GM12873 (cell line): ENCODE data around the gene EMILIN2.

Experiments
- TF ChIP-seq, protein P1 (sequence below): IDR thresholded peaks from 2 replicates; pipeline ENCODE4 v1.5.1; 2012; ENCODE audit warnings: low read depth, mild to moderate bottlenecking, moderate library complexity, low read length, control low read depth; ENCODE audit not compliant: insufficient read depth; ENCODE audit errors: missing control alignments

EMILIN2 gene

DNA sequence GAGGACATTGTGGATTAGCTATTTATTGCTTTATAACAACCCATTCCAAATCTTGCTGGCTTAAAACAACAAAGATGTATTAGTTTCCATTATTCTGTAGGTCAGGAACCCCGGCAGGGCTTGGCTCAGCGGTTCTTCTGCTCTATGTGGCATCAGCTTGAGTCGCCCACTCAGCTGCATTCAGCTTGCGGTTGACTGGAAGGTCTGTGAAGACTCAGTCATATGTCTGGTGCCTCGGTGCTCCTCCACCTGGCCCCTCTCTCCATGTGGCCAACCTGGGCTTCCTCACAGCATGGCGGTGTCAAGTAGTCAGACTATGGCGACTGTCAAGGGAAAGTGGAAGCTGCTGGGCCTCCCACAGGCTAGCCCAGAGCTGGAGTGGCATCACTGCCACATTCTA, 48.6 kb downstream of the EMILIN2 start:
- TF ChIP-seq, protein P1, sequence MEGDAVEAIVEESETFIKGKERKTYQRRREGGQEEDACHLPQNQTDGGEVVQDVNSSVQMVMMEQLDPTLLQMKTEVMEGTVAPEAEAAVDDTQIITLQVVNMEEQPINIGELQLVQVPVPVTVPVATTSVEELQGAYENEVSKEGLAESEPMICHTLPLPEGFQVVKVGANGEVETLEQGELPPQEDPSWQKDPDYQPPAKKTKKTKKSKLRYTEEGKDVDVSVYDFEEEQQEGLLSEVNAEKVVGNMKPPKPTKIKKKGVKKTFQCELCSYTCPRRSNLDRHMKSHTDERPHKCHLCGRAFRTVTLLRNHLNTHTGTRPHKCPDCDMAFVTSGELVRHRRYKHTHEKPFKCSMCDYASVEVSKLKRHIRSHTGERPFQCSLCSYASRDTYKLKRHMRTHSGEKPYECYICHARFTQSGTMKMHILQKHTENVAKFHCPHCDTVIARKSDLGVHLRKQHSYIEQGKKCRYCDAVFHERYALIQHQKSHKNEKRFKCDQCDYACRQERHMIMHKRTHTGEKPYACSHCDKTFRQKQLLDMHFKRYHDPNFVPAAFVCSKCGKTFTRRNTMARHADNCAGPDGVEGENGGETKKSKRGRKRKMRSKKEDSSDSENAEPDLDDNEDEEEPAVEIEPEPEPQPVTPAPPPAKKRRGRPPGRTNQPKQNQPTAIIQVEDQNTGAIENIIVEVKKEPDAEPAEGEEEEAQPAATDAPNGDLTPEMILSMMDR: no peak

DNA sequence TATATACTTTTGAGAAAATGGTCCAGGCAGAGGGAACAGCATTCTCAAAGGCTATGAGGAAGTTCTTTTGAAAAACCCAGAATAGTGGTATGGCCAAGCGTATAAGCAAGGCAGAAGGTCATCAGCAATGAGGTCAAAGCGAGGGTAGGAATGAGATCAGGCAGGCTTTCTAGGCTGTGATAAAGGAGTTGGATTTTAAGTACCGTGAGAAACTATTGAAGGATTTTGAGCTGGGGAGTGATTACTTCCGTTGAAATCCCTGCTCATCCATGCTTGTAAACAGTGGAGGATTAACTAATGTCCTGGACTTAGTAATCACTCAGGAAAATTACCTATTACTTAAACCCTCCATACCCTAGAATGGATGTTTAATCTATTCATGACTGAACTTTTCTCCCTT, 50.2 kb downstream of the EMILIN2 start:
- TF ChIP-seq, protein P1: no peak

DNA sequence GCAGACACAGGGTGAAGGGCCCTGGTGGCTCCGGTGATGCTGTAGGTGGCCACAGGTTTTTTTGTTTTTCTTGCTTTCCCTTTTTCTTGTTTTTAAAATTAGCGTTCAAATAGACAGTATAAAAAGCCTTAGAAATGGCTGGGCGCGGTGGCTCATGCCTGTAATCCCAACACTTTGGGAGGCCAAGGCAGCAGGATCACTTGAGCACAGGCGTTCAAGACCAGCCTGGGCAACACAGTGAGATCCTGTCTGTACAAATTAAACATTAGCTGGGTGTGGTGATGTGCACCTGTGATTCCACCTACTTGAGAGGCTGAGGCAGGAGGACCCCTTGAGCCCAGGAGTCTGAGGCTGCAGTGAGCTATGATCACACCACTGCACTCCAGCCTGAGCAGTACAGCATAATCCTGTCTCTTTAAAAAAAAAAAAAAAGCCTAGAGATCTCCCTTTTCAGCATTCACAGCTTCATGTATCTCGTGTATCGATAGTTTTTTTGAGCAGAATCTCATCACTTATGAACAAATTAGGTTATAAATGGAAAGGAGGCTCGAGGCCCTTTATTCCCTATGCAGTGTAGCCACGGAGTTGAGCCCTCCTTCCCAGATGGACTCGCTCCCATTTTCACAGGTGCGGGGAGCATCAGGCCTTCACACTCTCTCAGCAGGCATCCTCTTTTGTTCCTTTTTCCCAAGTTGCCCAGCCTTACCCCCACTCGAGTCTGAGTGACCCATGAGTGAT, 50.8 kb downstream of the EMILIN2 start:
- TF ChIP-seq, protein P1: no peak

DNA sequence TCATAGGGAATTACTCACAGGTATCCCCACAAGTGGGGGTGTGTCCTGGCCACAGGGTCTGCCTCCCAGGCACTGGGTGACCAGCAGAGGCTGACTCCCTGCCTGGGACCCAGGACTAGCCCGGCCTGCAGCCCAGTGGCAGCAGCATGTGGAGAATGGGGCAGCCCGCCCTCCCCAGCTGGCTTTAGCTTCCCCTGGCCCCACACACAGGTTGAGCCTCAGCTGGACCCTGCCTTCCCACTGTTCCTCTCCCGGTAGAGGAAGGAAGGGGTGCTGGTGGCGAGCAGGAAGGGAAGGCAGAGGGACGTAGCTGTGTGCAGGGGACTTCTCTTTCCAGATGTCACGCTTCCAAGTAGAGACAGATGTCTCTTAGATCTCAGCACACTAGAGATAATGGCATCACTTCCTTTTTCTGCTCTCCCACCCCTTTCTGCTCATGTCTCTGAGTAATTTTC, 51.4 kb downstream of the EMILIN2 start:
- TF ChIP-seq, protein P1: no peak

DNA sequence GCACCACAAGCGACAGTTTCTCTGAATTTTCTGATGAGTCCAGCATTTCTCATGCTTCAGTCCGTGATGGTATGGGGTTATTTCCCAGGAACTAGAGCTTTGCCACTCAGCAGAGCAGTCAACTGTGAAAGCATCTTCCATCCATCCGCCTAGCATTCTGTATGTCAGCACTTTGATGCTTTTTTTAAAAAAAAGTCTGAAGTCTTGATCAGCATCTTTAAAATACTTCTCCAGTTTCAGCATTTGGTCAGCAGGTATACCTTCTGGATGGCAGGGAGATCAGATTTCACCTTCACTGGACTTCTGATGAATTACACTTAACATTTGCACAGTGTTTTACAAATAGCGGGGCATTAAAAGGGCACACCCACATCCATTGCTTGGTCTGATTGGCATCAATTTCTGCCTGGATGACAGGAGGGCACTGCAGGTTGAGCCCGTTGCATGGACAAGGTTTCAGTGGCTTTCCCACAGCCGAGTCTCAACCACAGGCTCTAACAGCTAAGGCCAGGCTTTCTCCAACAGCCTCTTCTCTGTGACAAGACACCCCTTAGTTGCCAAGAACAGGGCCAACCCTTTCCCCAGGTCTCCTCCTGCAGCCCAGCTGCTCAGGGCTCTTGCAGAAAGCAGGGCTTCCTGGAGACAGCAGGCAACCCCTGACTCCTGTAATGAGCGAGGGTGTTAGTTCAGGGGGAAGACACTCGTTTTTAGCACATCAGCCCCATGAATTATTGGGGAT, 54.0 kb downstream of the EMILIN2 start:
- TF ChIP-seq, protein P1: no peak

DNA sequence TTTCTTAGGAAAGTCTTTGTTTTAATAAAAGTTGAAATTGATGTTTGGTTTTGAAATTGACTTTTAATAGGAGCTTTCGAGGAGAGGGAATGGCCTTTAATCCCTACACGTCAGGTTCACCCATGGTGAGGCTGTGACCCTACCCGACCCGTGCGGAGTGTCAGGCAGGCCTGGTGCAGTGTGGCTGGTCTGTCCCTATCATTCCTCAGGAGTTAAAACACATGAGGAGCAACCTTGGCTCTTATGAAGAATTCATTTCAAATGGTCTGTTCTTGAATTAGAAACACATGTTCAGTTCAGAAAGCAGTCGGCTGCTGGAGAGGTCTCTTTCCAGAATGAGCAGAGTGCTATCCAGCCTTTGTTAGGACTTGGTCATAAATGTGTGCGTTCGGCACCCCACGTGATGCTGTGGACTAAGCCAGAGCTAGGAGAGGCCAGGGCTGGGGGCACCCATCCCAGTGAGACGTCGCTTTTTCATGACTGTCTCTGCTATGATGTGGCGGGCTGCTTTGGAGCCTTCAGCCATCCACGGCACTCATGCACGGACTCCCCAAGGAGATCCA, 54.7 kb downstream of the EMILIN2 start:
- TF ChIP-seq, protein P1: no peak

DNA sequence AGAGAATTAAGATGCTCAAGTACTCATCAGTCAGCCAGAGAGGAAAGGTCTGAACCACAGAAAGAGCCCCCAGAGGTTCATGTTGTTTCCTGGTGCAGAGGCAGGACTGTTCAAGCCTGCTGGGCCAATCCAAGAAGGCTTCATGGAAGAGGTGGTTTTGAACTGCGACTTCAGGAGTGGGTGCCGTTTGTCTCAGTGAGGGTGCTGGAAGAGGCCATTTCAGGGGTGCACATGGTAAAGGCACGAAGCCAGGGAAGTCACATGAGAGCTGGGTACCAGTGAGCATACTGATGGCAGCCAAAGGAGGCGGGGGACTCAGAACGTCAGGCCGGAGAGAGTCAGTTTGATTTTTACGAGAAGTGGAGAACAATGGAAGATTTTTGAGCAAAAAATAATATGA, 55.5 kb downstream of the EMILIN2 start:
- TF ChIP-seq, protein P1: no peak
